HG03378 (cell line): ENCODE data around the gene S100A11.

ENCODE experiments used
- ATAC-seq: cut with Tn5 transposase; IDR thresholded peaks from one replicate; pipeline ENCODE4 v1.9.1; 2021; ENCODE audit warnings: mild to moderate bottlenecking, moderate library complexity; ENCODE audit not compliant: unreplicated experiment

S100A11 gene

GRCh38 chr1:151985768-151986167, 51.0 kb downstream of the S100A11 start:
- ATAC-seq, result no peak

DNA sequence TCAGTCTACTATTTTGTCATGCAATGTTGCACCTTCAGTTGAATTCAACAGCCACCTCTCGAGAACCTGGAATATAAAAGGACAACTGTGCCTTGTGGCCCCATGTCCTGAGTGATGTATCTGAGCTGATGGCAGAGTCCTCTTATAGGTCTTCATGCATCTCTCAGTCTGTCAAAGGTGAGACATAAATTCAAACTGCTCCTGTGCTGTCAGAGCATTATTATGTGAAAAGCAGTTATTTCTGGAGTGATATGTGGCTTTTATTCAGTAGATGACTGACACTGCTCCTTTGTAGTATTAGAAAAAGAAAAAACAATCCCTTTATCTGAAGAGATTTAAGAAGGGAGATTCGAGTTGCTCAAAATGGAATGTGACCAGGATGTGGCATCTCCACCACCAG, 51.5 kb downstream of the S100A11 start:
- ATAC-seq, result no peak

GRCh38 chr1:151984313-151984956, 52.4 kb downstream of the S100A11 start:
- ATAC-seq, result peak; percentile 87
